GF-D8 (cell line): ENCODE measurements around the gene SH3RF3.

Source experiments
- DNase-seq: peaks from one replicate; lab custom pipeline; 2025; lab: John Stamatoyannopoulos, UW

Gene SH3RF3

GRCh38 chr2:109454765-109455394, 325.9 kb downstream of the SH3RF3 start:
- DNase-seq = no peak

GRCh38 chr2:109455731-109456691, 327.0 kb downstream of the SH3RF3 start:
- no peak for DNase-seq

- DNase-seq = no peak
Measured at GRCh38 chr2:109456776-109457175, 327.8 kb downstream of the SH3RF3 start.

GRCh38 chr2:109457366-109457765, 328.4 kb downstream of the SH3RF3 start:
- no peak for DNase-seq

GRCh38 chr2:109457794-109458193, 328.8 kb downstream of the SH3RF3 start:
- DNase-seq = no peak

- no peak for DNase-seq
Measured at GRCh38 chr2:109458512-109458911, 329.5 kb downstream of the SH3RF3 start.

GRCh38 chr2:109459485-109459884, 330.5 kb downstream of the SH3RF3 start:
- DNase-seq = no peak

- no peak for DNase-seq
Measured at GRCh38 chr2:109460553-109461324, 331.7 kb downstream of the SH3RF3 start.

GRCh38 chr2:109463236-109463635, 334.2 kb downstream of the SH3RF3 start:
- no peak for DNase-seq

- DNase-seq = no peak
Measured at GRCh38 chr2:109463891-109464290, 334.9 kb downstream of the SH3RF3 start.

- DNase-seq = no peak
Measured at GRCh38 chr2:109466674-109467575, 337.9 kb downstream of the SH3RF3 start.

GRCh38 chr2:109467701-109468100, 338.7 kb downstream of the SH3RF3 start:
- no peak for DNase-seq

- no peak for DNase-seq
Measured at GRCh38 chr2:109468893-109469292, 339.9 kb downstream of the SH3RF3 start.

GRCh38 chr2:109471658-109472057, 342.7 kb downstream of the SH3RF3 start:
- no peak for DNase-seq

GRCh38 chr2:109472331-109472959, 343.4 kb downstream of the SH3RF3 start:
- no peak for DNase-seq

GRCh38 chr2:109472974-109473373, 344.0 kb downstream of the SH3RF3 start:
- DNase-seq = no peak

- no peak for DNase-seq
Measured at GRCh38 chr2:109473616-109474318, 344.8 kb downstream of the SH3RF3 start.

GRCh38 chr2:109474319-109474825, 345.4 kb downstream of the SH3RF3 start:
- DNase-seq = no peak

GRCh38 chr2:109475531-109476210, 346.7 kb downstream of the SH3RF3 start:
- DNase-seq = no peak
